Iris pigment epithelial cell (primary cell): Measurements from ENCODE around the gene SIDT1.
"Not testable (repeated sequence)": the region's sequence is repeated elsewhere in the genome, so short reads cannot be mapped to it uniquely, and the experiment has no call there.

Experiments
- DNase-seq: peaks from one replicate; pipeline ENCODE4 v3.0.0-alpha.2; 2011; ENCODE audit warnings: low read depth

The SIDT1 gene

GRCh38 chr3:113634782-113635474 lies 102.6 kb downstream of the SIDT1 start:
- no peak for DNase-seq

GRCh38 chr3:113636034-113636433 lies 103.7 kb downstream of the SIDT1 start:
- not testable (repeated sequence) for DNase-seq

GRCh38 chr3:113637756-113638155 lies 105.4 kb downstream of the SIDT1 start:
- no peak for DNase-seq

GRCh38 chr3:113638910-113639309 lies 106.6 kb downstream of the SIDT1 start:
- DNase-seq, result no peak

GRCh38 chr3:113643583-113643982 lies 111.2 kb downstream of the SIDT1 start:
- no peak for DNase-seq

GRCh38 chr3:113648524-113648923 lies 116.2 kb downstream of the SIDT1 start:
- DNase-seq, result no peak

- no peak for DNase-seq
Observed at GRCh38 chr3:113649174-113649845, 117.0 kb downstream of the SIDT1 start.

GRCh38 chr3:113654310-113654709 lies 122.0 kb downstream of the SIDT1 start:
- DNase-seq, result no peak

- no peak for DNase-seq
Observed at GRCh38 chr3:113654851-113655250, 122.5 kb downstream of the SIDT1 start.

GRCh38 chr3:113658107-113658506 lies 125.8 kb downstream of the SIDT1 start:
- DNase-seq, result no peak

GRCh38 chr3:113659101-113659541 lies 126.8 kb downstream of the SIDT1 start:
- DNase-seq, result no peak

- no peak for DNase-seq
Observed at GRCh38 chr3:113659996-113660395, 127.6 kb downstream of the SIDT1 start.

- DNase-seq, result no peak
Observed at GRCh38 chr3:113660458-113660857, 128.1 kb downstream of the SIDT1 start.

GRCh38 chr3:113660896-113661295 lies 128.5 kb downstream of the SIDT1 start:
- peak; percentile 29 for DNase-seq

- no peak for DNase-seq
Observed at GRCh38 chr3:113662824-113663223, 130.5 kb downstream of the SIDT1 start.

- DNase-seq, result no peak
Observed at GRCh38 chr3:113663324-113663750, 131.0 kb downstream of the SIDT1 start.

- DNase-seq, result no peak
Observed at GRCh38 chr3:113663761-113664160, 131.4 kb downstream of the SIDT1 start.

GRCh38 chr3:113664523-113665094 lies 132.3 kb downstream of the SIDT1 start:
- DNase-seq, result no peak

- DNase-seq, result peak; percentile 64
Observed at GRCh38 chr3:113668015-113668414, 135.7 kb downstream of the SIDT1 start.

GRCh38 chr3:113673593-113673992 lies 141.2 kb downstream of the SIDT1 start:
- no peak for DNase-seq

- no peak for DNase-seq
Observed at GRCh38 chr3:113676261-113676660, 143.9 kb downstream of the SIDT1 start.

- no peak for DNase-seq
Observed at GRCh38 chr3:113677737-113678136, 145.4 kb downstream of the SIDT1 start.

- no peak for DNase-seq
Observed at GRCh38 chr3:113678773-113679172, 146.4 kb downstream of the SIDT1 start.
